ENCODE measurements around the gene PRMT1. TPM values are rescaled to one million over a fixed set of nuclear protein-coding genes. Genes with fewer than 3 reads are reported as not detected.

Gene PRMT1
- total RNA-seq, 4 donors from 2014 or later = 102 to 191 (median 144) TPM

GRCh38 chr19:49639401-49640112 is 37.5 kb upstream of the PRMT1 start:
- Histone ChIP-seq H3K27me3 (no peaks in the 10 kb centered on the region), H3K27ac (replicated peaks in 1 of 4) (peak overlapping the region; percentile 98 to 100 (median 98)), H3K36me3 (peaks cover 4 to 26% (median 25%) of the 10 kb centered on the region in 4 donors), H3K4me1 (peaks cover 58 to 77% (median 73%) of the 10 kb centered on the region in 4 donors), H3K4me3 (peak overlapping the region; percentile 69 to 97 (median 76)), H3K9me3 (no peaks in the 10 kb centered on the region)
- DNase-seq (ENCODE audit: extremely low spot score) = no peak
- WGBS = 5% methylated on average over 12 of the region's 31 CpGs
- TF ChIP-seq, protein P1, sequence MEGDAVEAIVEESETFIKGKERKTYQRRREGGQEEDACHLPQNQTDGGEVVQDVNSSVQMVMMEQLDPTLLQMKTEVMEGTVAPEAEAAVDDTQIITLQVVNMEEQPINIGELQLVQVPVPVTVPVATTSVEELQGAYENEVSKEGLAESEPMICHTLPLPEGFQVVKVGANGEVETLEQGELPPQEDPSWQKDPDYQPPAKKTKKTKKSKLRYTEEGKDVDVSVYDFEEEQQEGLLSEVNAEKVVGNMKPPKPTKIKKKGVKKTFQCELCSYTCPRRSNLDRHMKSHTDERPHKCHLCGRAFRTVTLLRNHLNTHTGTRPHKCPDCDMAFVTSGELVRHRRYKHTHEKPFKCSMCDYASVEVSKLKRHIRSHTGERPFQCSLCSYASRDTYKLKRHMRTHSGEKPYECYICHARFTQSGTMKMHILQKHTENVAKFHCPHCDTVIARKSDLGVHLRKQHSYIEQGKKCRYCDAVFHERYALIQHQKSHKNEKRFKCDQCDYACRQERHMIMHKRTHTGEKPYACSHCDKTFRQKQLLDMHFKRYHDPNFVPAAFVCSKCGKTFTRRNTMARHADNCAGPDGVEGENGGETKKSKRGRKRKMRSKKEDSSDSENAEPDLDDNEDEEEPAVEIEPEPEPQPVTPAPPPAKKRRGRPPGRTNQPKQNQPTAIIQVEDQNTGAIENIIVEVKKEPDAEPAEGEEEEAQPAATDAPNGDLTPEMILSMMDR (IDR thresholded peaks at IDR 0.05) = no peak
- TF ChIP-seq POLR2A (IDR thresholded peaks at IDR 0.05; ENCODE audit: low read depth) = peak; percentile 54
- intact Hi-C loops (cut with DNase I) = loop anchor here (2.0 to 5.0 kb wide), 2 partner anchors 38 to 47 kb away; partner anchors contain the start of gene PRMT1

DNA sequence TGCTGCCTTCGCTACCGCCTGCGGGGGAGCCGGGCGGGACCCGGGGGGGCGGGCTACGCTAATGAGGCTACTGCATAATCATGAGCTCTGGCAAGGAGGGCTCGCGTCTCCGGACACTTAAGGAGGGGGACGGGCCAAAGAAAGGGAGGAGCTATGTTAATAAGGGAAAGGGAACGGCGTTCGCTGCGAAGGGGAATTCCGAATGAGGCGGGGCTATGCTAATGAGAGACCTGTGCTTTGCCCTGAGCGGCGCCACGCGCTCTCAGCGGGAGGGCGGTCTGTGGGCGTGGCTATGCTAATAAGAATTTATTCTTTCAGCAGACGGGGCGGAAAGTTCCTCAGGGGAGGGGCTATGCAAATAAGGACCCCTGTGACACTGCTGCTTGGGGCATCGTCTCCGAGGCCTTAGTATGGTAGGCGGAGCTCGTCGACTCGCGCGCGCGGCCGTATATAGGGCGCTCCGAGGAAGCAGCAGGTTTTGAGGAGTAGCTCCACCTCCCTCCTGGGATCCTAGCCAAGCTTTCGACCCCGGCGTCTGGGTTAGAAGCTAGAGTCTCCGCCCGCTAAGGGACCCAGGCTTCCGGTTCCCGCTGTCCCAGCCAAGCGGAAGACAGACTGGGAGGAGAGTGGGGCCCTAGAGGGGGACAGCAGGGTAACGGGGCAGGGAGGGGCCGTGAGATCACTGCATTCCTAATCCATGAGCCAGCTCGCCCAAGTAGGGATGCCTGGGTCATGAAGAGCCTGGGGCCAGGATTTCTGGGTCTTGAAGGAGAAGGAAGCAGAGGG is 36.8 kb upstream of the PRMT1 start, which contains the start of gene RRAS:
Gene RRAS, minus strand, starts transcription at position 31 of the 786 bp plus-strand sequence. CDS start 45 bp downstream, outside the sequence.
- Histone ChIP-seq H3K36me3 (peaks cover 0 to 26% (median 23%) of the 10 kb centered on the region in 4 donors), H3K27ac (replicated peaks in 1 of 4) (peak within 1 kb of the TSS; percentile 98 to 100 (median 98)), H3K9me3 (no peaks in the 10 kb centered on the region), H3K27me3 (no peaks in the 10 kb centered on the region), H3K4me1 (peaks cover 59 to 80% (median 79%) of the 10 kb centered on the region in 4 donors), H3K4me3 (peak within 1 kb of the TSS; percentile 69 to 97 (median 83))
- 0% methylated on average over 26 of the region's 51 CpGs for WGBS
- TF ChIP-seq POLR2A (IDR thresholded peaks at IDR 0.05; ENCODE audit: low read depth) = no peak
- peak; percentile 95 to 99 for TF ChIP-seq POLR2AphosphoS5 (IDR thresholded peaks at IDR 0.05)
- TF ChIP-seq EP300 (IDR thresholded peaks at IDR 0.05) = peak; percentile 53
- TF ChIP-seq, protein P1 (IDR thresholded peaks at IDR 0.05) = no peak
- DNase-seq (ENCODE audit: extremely low spot score) = peak; percentile 100
- intact Hi-C loops (cut with DNase I) = loop anchor here (5.0 kb wide), 1 partner anchor 37 kb away; the partner anchor contains the start of gene PRMT1

- DNase-seq (ENCODE audit: extremely low spot score) = peak; percentile 100
- WGBS = 2% methylated on average over 36 of the region's 87 CpGs
- Histone ChIP-seq H3K27ac (replicated peaks in 1 of 4) (peak within 1 kb of the TSS; percentile 98 to 100 (median 98)), H3K4me3 (peak within 1 kb of the TSS; percentile 69 to 97 (median 83)), H3K9me3 (no peaks in the 10 kb centered on the region), H3K36me3 (peaks cover 7 to 26% (median 23%) of the 10 kb centered on the region in 4 donors), H3K27me3 (no peaks in the 10 kb centered on the region), H3K4me1 (peaks cover 46 to 73% (median 69%) of the 10 kb centered on the region in 4 donors)
- intact Hi-C loops (cut with DNase I) = loop anchor here (2.0 to 5.0 kb wide), 2 partner anchors 23 to 35 kb away; partner anchors contain the start of genes BCL2L12, IRF3 and PRMT1
- TF ChIP-seq POLR2A (IDR thresholded peaks at IDR 0.05; ENCODE audit: low read depth) (peak; percentile 94), POLR2AphosphoS5 (IDR thresholded peaks at IDR 0.05) (peak; percentile 100), EP300 (IDR thresholded peaks at IDR 0.05) (peak; percentile 52)
- TF ChIP-seq, protein P1 (IDR thresholded peaks at IDR 0.05) = peak in 1 of 3 experiments; percentile 20
These were observed 35.2 kb upstream of the PRMT1 start, which contains the start of gene SCAF1 for GRCh38 chr19:49641688-49642491. Gene SCAF1 (plus strand): TSS chr19:49642209. CDS start chr19:49645027, 2,818 bp downstream.

GRCh38 chr19:49642492-49643035 is 34.5 kb upstream of the PRMT1 start:
- H3K36me3 ChIP-seq = peaks cover 13 to 32% (median 29%) of the 10 kb centered on the region in 4 donors
- TF ChIP-seq EP300 (IDR thresholded peaks at IDR 0.05) (no peak), POLR2A (IDR thresholded peaks at IDR 0.05; ENCODE audit: low read depth) (no peak), POLR2AphosphoS5 (IDR thresholded peaks at IDR 0.05) (no peak)
- TF ChIP-seq, protein P1 (IDR thresholded peaks at IDR 0.05) = no peak
- H3K4me3 ChIP-seq = peak overlapping the region; percentile 69 to 97 (median 83)
- peak overlapping the region; percentile 91 to 100 (median 98) for H3K27ac ChIP-seq (replicated peaks in 1 of 4)
- DNase-seq (ENCODE audit: extremely low spot score) = no peak
- 18% methylated on average over 3 of the region's 5 CpGs for WGBS
- peaks cover 42 to 67% (median 65%) of the 10 kb centered on the region in 4 donors for H3K4me1 ChIP-seq
- H3K9me3 ChIP-seq = no peaks in the 10 kb centered on the region
- H3K27me3 ChIP-seq = no peaks in the 10 kb centered on the region
- intact Hi-C loops (cut with DNase I) = loop anchor here (2.0 to 5.0 kb wide), 2 partner anchors 22 to 35 kb away; partner anchors contain the start of genes BCL2L12, IRF3 and PRMT1

Data from esophagus muscularis mucosa (tissue), 4 donors.